GM19035 (cell line): Measurements from ENCODE around the gene STRN4.
"Not testable (repeated sequence)": the region's sequence is repeated elsewhere in the genome, so short reads cannot be mapped to it uniquely, and the experiment has no call there.

Experiments used
- ATAC-seq: cut with Tn5 transposase; IDR thresholded peaks from one replicate; pipeline ENCODE4 v1.9.1; 2021; ENCODE audit not compliant: unreplicated experiment

Gene STRN4, protein sequence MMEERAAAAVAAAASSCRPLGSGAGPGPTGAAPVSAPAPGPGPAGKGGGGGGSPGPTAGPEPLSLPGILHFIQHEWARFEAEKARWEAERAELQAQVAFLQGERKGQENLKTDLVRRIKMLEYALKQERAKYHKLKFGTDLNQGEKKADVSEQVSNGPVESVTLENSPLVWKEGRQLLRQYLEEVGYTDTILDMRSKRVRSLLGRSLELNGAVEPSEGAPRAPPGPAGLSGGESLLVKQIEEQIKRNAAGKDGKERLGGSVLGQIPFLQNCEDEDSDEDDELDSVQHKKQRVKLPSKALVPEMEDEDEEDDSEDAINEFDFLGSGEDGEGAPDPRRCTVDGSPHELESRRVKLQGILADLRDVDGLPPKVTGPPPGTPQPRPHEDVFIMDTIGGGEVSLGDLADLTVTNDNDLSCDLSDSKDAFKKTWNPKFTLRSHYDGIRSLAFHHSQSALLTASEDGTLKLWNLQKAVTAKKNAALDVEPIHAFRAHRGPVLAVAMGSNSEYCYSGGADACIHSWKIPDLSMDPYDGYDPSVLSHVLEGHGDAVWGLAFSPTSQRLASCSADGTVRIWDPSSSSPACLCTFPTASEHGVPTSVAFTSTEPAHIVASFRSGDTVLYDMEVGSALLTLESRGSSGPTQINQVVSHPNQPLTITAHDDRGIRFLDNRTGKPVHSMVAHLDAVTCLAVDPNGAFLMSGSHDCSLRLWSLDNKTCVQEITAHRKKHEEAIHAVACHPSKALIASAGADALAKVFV

DNA sequence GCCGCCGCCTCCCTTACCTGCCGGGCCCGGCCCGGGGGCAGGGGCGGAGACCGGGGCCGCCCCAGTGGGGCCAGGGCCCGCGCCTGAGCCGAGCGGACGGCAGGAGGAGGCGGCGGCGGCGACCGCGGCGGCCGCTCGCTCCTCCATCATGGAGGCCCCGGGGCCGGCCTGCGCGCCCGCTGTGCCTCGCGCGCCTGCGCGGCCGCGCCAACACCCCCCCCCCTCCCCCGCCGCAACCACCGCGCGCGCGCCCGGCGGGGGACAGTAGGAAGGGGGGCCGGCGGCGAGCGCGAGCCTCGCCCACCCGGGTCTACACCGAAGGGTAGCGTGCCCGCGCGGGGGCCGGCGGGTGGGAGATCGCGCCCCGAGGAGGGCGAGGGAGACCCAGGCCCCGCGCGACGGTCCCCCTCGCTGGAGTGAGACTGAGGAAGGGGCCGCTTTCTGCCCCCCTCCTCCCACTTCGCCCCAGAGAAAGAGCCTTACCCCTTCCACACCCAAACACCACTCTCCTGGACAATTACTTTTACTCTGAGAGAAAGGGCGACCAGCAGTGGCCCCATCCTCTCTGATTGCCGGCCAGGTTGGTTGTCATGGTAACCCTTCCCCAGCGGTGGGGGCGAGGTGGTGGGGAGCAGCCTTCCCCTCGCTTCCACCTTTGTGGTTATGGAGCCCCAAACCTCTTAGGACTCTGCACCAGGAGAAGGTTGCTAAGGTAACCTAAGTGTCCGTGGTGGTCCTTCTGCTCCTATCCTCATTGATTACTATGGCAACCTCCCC, at the start of gene STRN4:
TSS of gene STRN4 (minus strand) at position 170 of the 777 bp plus-strand sequence. CDS start at position 150, 20 bp downstream.
- peak; percentile 59 for ATAC-seq

DNA sequence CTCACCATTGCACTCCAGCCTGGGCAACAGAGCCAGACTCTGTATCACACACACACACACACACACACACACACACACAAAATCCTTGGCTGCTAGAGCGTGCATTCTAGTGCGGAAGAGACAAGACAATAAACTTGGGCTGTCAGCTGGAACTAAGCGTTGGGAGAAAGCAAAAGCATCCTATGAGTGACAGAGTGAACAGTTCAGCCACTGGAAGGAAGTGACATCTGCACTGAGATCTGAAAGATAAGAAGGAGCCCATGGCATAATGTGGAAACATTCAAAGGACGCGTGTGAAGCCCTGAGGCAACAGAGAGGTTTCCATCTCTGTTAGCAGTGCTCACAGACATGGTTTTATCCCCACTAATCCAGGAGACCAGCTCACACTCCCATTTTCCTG, 45.7 kb upstream of the STRN4 start:
- no peak for ATAC-seq

GRCh38 chr19:46789371-46789770, 43.1 kb upstream of the STRN4 start:
- ATAC-seq = no peak

DNA sequence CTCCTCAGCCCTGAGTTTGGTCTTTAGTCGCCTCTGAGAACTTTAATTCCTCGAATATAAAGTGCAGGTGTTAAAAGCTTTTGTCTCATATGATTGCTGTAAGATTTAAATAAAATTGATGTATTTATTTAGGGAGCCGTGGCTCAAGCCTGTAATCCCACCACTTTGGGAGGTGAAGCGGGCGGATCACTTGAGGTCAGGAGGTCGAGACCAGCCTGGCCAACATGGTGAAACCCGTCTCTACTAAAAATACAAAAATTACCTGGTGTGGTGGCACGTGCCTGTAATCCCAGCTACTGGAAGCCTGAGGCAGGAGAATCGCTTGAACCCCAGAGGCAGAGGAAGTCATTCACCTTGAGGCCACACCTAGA, 42.7 kb upstream of the STRN4 start:
- no peak for ATAC-seq

DNA sequence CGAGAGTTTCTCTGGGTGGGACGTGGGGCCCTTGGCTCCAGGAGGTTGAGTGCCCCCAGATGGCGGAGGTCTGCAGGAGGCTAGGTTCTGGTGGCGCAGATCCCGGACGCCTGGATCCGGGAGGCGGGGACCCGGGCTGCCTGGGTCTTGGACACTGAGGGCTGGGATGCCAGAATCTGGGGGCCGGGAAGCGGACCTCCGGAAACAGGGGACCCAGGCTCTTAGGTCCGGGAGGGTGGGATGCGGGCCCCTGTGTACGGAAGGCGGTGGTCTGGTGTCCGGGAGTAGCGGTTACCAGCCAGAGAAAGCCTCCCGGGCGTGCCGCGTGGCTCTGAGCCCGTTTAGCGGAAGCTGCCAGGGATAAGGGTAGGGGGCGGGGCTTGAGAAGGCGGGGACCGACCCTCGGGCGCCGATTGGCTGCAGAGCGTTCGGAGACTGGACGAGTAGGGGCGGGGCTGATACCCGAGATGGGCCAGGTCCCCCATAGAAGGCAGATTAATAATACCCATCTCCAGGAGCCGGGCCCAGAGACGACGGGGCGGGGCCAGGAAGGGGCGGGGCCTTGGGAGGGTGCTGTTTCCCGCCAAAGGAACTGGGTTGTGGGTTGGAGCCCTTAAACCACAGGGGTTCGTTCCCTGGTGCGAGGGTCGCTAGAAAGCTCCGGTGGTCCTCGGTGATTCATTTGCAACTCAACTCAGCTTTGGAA, 42.2 kb upstream of the STRN4 start, which contains the start of gene SLC1A5:
TSS of gene SLC1A5 (minus strand) at position 333 of the 706 bp plus-strand sequence. CDS start 629 bp downstream, outside the sequence.
- ATAC-seq = peak; percentile 57

DNA sequence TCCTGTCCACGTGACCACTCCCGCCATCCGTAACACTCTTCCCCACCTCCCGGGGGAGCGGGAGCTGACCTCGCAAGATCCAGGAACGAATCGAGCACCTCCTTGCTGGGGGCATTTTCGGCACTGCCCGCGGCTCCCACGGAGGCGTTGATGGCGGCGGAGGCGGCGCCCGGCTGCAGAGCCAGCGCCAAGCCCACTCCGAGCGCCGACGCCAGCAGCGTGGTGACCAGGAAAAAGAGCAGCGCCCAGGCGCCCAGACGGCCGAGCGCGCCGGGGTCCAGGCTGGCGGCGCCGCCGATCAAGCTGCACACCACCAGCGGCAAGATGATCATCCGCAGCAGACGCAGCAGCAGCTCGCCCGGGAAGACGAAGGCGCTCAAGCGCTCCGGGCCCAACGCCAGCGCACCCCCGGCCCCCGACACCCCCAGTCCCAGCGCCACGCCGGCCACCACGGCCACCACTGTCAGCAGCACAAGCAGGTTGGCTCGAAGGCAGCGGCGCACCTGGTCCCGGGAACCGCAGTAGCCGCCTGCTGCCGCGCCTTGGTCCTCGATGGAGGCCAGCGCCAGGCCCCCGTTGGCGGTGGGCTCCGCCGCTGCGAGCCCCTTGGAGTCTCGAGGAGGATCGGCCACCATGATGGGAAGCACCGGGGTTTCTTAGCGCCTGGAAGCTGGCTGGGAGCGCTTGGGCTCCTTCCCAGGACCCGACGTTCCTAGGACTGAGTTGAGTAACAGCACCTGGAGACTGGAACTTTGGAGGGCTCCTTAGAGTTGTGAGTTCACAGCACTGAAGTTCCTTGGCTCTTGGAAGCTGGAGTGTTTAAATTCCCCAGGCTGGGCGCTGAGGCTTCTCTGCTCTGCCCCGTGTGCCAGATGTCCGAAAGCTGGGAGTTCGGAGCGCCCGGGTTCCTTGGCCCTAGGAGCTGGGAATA, 41.3 kb upstream of the STRN4 start:
- no peak for ATAC-seq

- no peak for ATAC-seq
Observed at GRCh38 chr19:46787040-46787330, 40.7 kb upstream of the STRN4 start.

- ATAC-seq = peak; percentile 33
Observed at GRCh38 chr19:46786236-46787039, 40.2 kb upstream of the STRN4 start.

GRCh38 chr19:46785980-46786235, 39.7 kb upstream of the STRN4 start:
- no peak for ATAC-seq

GRCh38 chr19:46785054-46785979, 39.1 kb upstream of the STRN4 start:
- ATAC-seq = no peak

DNA sequence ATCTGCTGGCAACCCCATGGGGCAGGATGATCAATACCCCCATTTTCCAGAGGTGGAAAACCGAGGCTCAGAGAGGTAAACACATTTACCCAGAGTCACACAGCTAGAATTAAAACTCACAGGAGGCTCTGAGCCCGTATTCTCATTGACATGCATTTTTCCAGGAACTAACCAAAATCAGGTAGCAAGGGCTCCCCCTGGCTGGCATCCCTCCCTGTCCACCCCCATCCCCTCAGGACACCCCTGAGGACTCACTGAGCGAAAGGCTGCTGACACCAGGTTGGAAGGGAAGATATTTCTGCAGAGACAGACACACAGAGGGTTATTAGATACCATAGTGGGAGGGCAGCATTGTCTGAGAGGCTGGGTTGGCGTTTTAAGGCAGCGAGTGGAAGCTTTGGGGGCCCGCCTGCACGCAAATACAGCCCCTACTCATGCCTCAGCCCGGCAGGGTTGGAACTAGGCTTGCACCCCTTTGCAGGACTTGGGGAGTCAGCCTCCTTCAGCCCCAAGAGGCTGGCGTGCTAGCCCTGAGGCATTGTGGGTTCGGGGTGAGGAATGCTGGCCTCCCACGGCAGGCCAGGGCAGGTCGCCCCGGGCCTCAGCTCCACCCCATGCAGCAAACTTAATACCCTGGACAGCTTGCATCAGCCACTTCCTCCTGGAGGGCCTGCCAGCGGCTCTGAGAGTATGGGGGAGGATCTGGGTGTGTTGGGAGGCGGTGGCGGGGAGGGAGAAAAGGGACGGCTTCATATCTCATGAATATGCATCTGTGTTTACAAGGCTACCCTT, 38.2 kb upstream of the STRN4 start:
- ATAC-seq = peak; percentile 42

DNA sequence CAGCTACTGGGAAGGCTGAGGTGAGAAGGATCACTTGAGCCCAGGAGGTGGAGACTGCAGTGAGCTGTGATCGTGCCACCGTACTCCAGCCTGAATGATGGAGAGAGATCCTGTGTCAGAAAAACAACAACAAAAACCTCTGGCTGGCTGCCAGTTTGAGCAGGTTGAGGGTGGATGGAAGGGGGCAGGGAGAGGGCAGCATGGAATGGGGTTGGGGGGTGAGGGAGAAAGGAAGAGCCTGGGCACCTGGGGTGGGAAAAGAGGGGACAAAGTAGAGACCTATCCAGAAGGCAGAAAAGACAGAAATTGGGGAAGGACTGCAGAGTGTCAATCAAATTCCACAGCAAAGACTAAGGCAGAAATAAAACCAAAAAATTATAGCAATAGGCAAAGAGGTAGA, 37.4 kb upstream of the STRN4 start:
- no peak for ATAC-seq

DNA sequence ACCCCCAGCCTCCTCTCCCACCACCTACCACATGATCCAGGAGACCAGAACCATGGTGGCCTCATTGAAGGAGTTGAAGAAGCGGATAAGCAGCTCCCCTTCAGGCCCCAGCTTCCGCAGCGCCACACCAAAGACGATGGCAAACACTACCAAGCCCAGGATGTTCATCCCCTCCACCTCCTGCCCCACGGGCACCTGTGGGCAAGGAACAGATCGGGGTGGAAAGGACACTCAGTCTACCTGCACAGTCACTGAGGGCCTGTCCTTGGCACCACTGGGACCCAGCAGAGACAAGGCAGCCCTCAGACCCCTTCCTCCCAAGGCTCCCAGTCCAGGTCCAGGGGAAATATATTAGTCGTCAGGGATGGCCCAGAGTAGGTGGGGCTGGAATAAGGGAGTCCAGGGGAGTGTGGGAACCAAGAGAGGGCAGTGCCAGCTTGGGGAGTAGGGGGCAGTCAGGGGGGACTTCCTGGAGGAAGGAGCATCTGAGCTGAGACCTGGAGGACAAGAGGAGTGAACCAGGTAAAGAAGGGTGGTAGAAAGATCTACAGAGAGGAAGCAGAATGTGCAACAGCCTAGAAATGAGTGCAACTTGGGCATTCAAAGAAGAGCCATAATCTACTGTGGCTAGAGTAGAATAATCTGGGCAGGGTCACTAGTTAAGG, 36.2 kb upstream of the STRN4 start:
- no peak for ATAC-seq

DNA sequence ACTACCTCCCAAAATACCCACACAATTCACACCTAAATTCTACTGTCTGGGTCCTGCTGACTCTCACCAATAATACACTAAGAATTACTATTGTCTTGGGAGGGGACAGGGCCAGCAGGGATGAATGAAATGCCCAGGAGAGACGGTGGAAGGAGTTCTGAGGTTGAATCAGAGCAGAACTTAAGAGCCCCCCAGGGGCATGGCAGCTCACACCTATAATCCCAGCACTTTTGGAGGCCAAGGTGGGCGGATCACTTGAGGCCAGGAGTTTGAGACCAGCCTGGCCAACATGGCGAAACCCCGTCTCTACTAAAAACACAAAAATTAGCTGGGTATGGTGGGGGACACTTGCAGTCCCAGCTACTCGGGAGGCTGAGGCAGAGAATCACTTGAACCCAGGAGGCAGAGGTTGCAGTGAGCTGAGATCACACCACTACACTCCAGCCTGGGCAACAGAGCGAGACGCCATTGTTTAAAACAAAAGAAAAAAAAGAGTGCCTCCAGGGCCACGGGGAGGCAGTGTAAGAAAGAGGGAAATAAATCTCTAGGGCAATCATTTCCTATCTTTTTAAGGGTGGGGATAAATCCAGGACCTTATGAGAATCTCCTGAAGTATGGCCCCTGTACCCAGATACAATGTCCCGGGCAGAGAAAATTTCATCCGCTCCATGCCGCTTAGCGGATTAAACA, 31.9 kb upstream of the STRN4 start:
- ATAC-seq = not testable (repeated sequence)

- no peak for ATAC-seq
Observed at GRCh38 chr19:46776927-46777911, 31.0 kb upstream of the STRN4 start.
